ENCODE measurements around the gene MRPS7.

- TF ChIP-seq, protein P1, sequence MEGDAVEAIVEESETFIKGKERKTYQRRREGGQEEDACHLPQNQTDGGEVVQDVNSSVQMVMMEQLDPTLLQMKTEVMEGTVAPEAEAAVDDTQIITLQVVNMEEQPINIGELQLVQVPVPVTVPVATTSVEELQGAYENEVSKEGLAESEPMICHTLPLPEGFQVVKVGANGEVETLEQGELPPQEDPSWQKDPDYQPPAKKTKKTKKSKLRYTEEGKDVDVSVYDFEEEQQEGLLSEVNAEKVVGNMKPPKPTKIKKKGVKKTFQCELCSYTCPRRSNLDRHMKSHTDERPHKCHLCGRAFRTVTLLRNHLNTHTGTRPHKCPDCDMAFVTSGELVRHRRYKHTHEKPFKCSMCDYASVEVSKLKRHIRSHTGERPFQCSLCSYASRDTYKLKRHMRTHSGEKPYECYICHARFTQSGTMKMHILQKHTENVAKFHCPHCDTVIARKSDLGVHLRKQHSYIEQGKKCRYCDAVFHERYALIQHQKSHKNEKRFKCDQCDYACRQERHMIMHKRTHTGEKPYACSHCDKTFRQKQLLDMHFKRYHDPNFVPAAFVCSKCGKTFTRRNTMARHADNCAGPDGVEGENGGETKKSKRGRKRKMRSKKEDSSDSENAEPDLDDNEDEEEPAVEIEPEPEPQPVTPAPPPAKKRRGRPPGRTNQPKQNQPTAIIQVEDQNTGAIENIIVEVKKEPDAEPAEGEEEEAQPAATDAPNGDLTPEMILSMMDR (IDR thresholded peaks at IDR 0.05; ENCODE audit: extremely low read depth in 1 of 2, insufficient read depth in 1 of 2, low read depth in 1 of 2, low read length in 2 of 2) = no peak
- TF ChIP-seq POLR2AphosphoS5 (IDR thresholded peaks at IDR 0.05; ENCODE audit: insufficient read depth, low read depth, low read length) = no peak
Observed at GRCh38 chr17:75315541-75316243, 54.0 kb downstream of the MRPS7 start.

All from endothelial cell of umbilical vein (primary cell).